ENCODE results near the gene NCAPD2.
A peak's percentile ranks its signal among the peaks of the same experiment; 100 is the strongest.
"Not testable (repeated sequence)": the region's sequence is repeated elsewhere in the genome, so short reads cannot be mapped to it uniquely, and the experiment has no call there.

Gene NCAPD2

GRCh38 chr12:6463216-6463615 is 30.7 kb upstream of the NCAPD2 start:
- DNase-seq (ENCODE audit: low read depth in 2 of 2) = no peak

- no peak for DNase-seq (ENCODE audit: low read depth in 2 of 2)
Observed at GRCh38 chr12:6463858-6464257, 30.0 kb upstream of the NCAPD2 start.

GRCh38 chr12:6464531-6464930 is 29.4 kb upstream of the NCAPD2 start:
- no peak for DNase-seq (ENCODE audit: low read depth in 2 of 2)

GRCh38 chr12:6465467-6466183 is 28.3 kb upstream of the NCAPD2 start:
- DNase-seq (ENCODE audit: low read depth in 2 of 2) = no peak

GRCh38 chr12:6466184-6466573 is 27.7 kb upstream of the NCAPD2 start:
- no peak for DNase-seq (ENCODE audit: low read depth in 2 of 2)

- not testable (repeated sequence) for DNase-seq (ENCODE audit: low read depth in 2 of 2)
Observed at GRCh38 chr12:6466751-6467150, 27.2 kb upstream of the NCAPD2 start.

GRCh38 chr12:6467571-6468282 is 26.2 kb upstream of the NCAPD2 start:
- DNase-seq (ENCODE audit: low read depth in 2 of 2) = not testable (repeated sequence)

- no peak for DNase-seq (ENCODE audit: low read depth in 2 of 2)
Observed at GRCh38 chr12:6468283-6468575, 25.7 kb upstream of the NCAPD2 start.

- DNase-seq (ENCODE audit: low read depth in 2 of 2) = no peak
Observed at GRCh38 chr12:6469092-6469491, 24.8 kb upstream of the NCAPD2 start.

- DNase-seq (ENCODE audit: low read depth in 2 of 2) = no peak
Observed at GRCh38 chr12:6469609-6470374, 24.1 kb upstream of the NCAPD2 start.

GRCh38 chr12:6470375-6471163 is 23.3 kb upstream of the NCAPD2 start, which contains the start of gene VAMP1:
VAMP1 (minus strand) TSS chr12:6470677; CDS start chr12:6470531, 146 bp downstream.
- DNase-seq (ENCODE audit: low read depth in 2 of 2) = peak; percentile 89 to 90

- no peak for DNase-seq (ENCODE audit: low read depth in 2 of 2)
Observed at GRCh38 chr12:6471989-6472360, 21.9 kb upstream of the NCAPD2 start.

- DNase-seq (ENCODE audit: low read depth in 2 of 2) = no peak
Observed at GRCh38 chr12:6472491-6472890, 21.4 kb upstream of the NCAPD2 start.

- DNase-seq (ENCODE audit: low read depth in 2 of 2) = not testable (repeated sequence)
Observed at GRCh38 chr12:6475233-6475975, 18.5 kb upstream of the NCAPD2 start.

GRCh38 chr12:6476489-6476888 is 17.4 kb upstream of the NCAPD2 start:
- no peak for DNase-seq (ENCODE audit: low read depth in 2 of 2)

GRCh38 chr12:6477601-6478377 is 16.1 kb upstream of the NCAPD2 start:
- DNase-seq (ENCODE audit: low read depth in 2 of 2) = not testable (repeated sequence)

- DNase-seq (ENCODE audit: low read depth in 2 of 2) = no peak
Observed at GRCh38 chr12:6478416-6478815, 15.5 kb upstream of the NCAPD2 start.

GRCh38 chr12:6488240-6488639 is 5.7 kb upstream of the NCAPD2 start:
- DNase-seq (ENCODE audit: low read depth in 2 of 2) = no peak

GRCh38 chr12:6489449-6489848 is 4.5 kb upstream of the NCAPD2 start:
- DNase-seq (ENCODE audit: low read depth in 2 of 2) = no peak

GRCh38 chr12:6490673-6491072 is 3.2 kb upstream of the NCAPD2 start:
- not testable (repeated sequence) for DNase-seq (ENCODE audit: low read depth in 2 of 2)

All from stimulated activated CD4-positive, alpha-beta T cell treated with anti-CD3 and anti-CD28 coated beads, Interleukin-1b, Interleukin-23, amount 100 ng/mL, for 1 hour (primary cell).